DMS 273 (cell line): ENCODE measurements around the gene BCAS1.
"Not testable (repeated sequence)": the region's sequence is repeated elsewhere in the genome, so short reads cannot be mapped to it uniquely, and the experiment has no call there.

Experiments used
- DNase-seq: peaks from one replicate; lab custom pipeline; 2025; ENCODE audit not compliant: unreplicated experiment; lab: John Stamatoyannopoulos, UW

BCAS1 gene

GRCh38 chr20:54020868-54021267 lies 49.5 kb downstream of the BCAS1 start:
- no peak for DNase-seq

GRCh38 chr20:54020348-54020747 lies 50.0 kb downstream of the BCAS1 start:
- DNase-seq: no peak

- DNase-seq: no peak
Observed at GRCh38 chr20:54019585-54019984, 50.8 kb downstream of the BCAS1 start.

GRCh38 chr20:54019127-54019526 lies 51.3 kb downstream of the BCAS1 start:
- no peak for DNase-seq

GRCh38 chr20:54017846-54018245 lies 52.5 kb downstream of the BCAS1 start:
- no peak for DNase-seq

GRCh38 chr20:54015496-54015895 lies 54.9 kb downstream of the BCAS1 start:
- no peak for DNase-seq

GRCh38 chr20:54014293-54014926 lies 56.0 kb downstream of the BCAS1 start:
- peak; percentile 45 for DNase-seq

GRCh38 chr20:54013471-54013870 lies 56.9 kb downstream of the BCAS1 start:
- DNase-seq: peak; percentile 25

GRCh38 chr20:54011346-54011745 lies 59.0 kb downstream of the BCAS1 start:
- no peak for DNase-seq

GRCh38 chr20:54006216-54006615 lies 64.2 kb downstream of the BCAS1 start:
- not testable (repeated sequence) for DNase-seq

- DNase-seq: no peak
Observed at GRCh38 chr20:54005524-54005923, 64.9 kb downstream of the BCAS1 start.

- DNase-seq: no peak
Observed at GRCh38 chr20:54004445-54004844, 65.9 kb downstream of the BCAS1 start.

- DNase-seq: no peak
Observed at GRCh38 chr20:54002741-54003140, 67.7 kb downstream of the BCAS1 start.

- no peak for DNase-seq
Observed at GRCh38 chr20:54002056-54002575, 68.3 kb downstream of the BCAS1 start.

- DNase-seq: no peak
Observed at GRCh38 chr20:54000914-54001313, 69.5 kb downstream of the BCAS1 start.

GRCh38 chr20:54000262-54000661 lies 70.1 kb downstream of the BCAS1 start:
- DNase-seq: no peak

- DNase-seq: no peak
Observed at GRCh38 chr20:53999077-53999476, 71.3 kb downstream of the BCAS1 start.

- DNase-seq: no peak
Observed at GRCh38 chr20:53996584-53997486, 73.6 kb downstream of the BCAS1 start.

GRCh38 chr20:53995949-53996348 lies 74.4 kb downstream of the BCAS1 start:
- no peak for DNase-seq

GRCh38 chr20:53994088-53994487 lies 76.3 kb downstream of the BCAS1 start:
- DNase-seq: no peak

GRCh38 chr20:53993310-53993709 lies 77.1 kb downstream of the BCAS1 start:
- no peak for DNase-seq

- DNase-seq: no peak
Observed at GRCh38 chr20:53990768-53991450, 79.5 kb downstream of the BCAS1 start.
